DMS53 (cell line): Measurements from ENCODE around the gene GNG14.
"Not testable (repeated sequence)": the region's sequence is repeated elsewhere in the genome, so short reads cannot be mapped to it uniquely, and the experiment has no call there.

Experiments
- DNase-seq: peaks from one replicate; lab custom pipeline; 2025; lab: John Stamatoyannopoulos, UW

The GNG14 gene

GRCh38 chr19:12667731-12668302 is 20.0 kb upstream of the GNG14 start:
- DNase-seq = no peak

GRCh38 chr19:12668346-12668745 is 19.5 kb upstream of the GNG14 start:
- no peak for DNase-seq

- DNase-seq = peak; percentile 60
These were observed 18.9 kb upstream of the GNG14 start for GRCh38 chr19:12668932-12669269.

GRCh38 chr19:12669270-12670158 is 18.3 kb upstream of the GNG14 start:
- DNase-seq = peak; percentile 86

- DNase-seq = no peak
These were observed 17.5 kb upstream of the GNG14 start for GRCh38 chr19:12670159-12670928.

- DNase-seq = peak; percentile 29
These were observed 15.1 kb upstream of the GNG14 start for GRCh38 chr19:12672744-12673143.

GRCh38 chr19:12675399-12675798 is 12.4 kb upstream of the GNG14 start:
- DNase-seq = no peak

- no peak for DNase-seq
These were observed 11.9 kb upstream of the GNG14 start for GRCh38 chr19:12675940-12676339.

- DNase-seq = peak; percentile 88
These were observed 11.4 kb upstream of the GNG14 start for GRCh38 chr19:12676384-12676792.

GRCh38 chr19:12676928-12677327 is 10.9 kb upstream of the GNG14 start:
- DNase-seq = no peak

- not testable (repeated sequence) for DNase-seq
These were observed 9.8 kb upstream of the GNG14 start for GRCh38 chr19:12678039-12678438.

GRCh38 chr19:12680034-12680433 is 7.8 kb upstream of the GNG14 start:
- no peak for DNase-seq

- peak; percentile 98 for DNase-seq
These were observed 6.5 kb upstream of the GNG14 start, which contains the start of gene DHPS for GRCh38 chr19:12681074-12681987. Gene DHPS (minus strand): TSS chr19:12681880. CDS start chr19:12681766, 114 bp downstream.

- DNase-seq = no peak
These were observed 2.0 kb upstream of the GNG14 start for GRCh38 chr19:12685831-12686230.

- no peak for DNase-seq
These were observed 1.2 kb downstream of the GNG14 start for GRCh38 chr19:12689012-12689411.

- no peak for DNase-seq
These were observed 1.9 kb downstream of the GNG14 start for GRCh38 chr19:12689581-12690216.

- no peak for DNase-seq
These were observed 5.2 kb downstream of the GNG14 start for GRCh38 chr19:12692960-12693359.

- DNase-seq = no peak
These were observed 6.8 kb downstream of the GNG14 start for GRCh38 chr19:12694641-12695040.

- no peak for DNase-seq
These were observed 7.3 kb downstream of the GNG14 start for GRCh38 chr19:12695096-12695495.

- DNase-seq = no peak
These were observed 7.7 kb downstream of the GNG14 start for GRCh38 chr19:12695514-12695913.

GRCh38 chr19:12695997-12696365 is 8.2 kb downstream of the GNG14 start:
- peak; percentile 54 for DNase-seq
